ENCODE results near the gene NT5C1B.
A peak's percentile ranks its signal among the peaks of the same experiment; 100 is the strongest.

The NT5C1B gene

DNA sequence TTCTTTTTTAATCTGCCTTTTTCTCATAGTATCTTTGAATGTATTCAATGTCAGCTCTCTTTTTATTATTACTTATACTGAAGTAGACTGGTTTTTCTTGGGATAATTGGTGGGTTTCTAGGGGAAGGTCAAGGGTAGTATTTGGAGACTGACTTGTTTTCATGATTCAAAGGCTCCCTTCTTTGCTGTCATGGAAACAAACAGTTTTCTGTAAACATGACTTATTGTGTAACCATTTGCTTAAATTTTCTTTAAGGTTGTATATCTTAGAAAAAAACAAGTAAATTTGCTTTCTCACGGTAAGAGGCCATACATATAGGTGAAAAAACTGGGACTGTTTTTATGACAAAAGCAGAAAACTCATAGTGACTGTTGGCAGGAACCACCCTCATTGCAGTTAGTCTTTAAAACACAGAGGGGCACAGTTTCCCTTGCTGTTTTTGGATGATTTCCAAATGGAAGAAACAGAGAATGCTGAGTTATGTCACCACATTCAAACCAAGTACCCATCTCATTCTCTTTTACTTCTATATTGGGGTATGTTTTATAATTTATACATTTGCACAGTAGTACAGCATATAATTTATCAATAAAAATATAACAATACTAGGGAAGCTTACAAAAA is 23.1 kb downstream of the NT5C1B start:
- TF ChIP-seq, protein P1, sequence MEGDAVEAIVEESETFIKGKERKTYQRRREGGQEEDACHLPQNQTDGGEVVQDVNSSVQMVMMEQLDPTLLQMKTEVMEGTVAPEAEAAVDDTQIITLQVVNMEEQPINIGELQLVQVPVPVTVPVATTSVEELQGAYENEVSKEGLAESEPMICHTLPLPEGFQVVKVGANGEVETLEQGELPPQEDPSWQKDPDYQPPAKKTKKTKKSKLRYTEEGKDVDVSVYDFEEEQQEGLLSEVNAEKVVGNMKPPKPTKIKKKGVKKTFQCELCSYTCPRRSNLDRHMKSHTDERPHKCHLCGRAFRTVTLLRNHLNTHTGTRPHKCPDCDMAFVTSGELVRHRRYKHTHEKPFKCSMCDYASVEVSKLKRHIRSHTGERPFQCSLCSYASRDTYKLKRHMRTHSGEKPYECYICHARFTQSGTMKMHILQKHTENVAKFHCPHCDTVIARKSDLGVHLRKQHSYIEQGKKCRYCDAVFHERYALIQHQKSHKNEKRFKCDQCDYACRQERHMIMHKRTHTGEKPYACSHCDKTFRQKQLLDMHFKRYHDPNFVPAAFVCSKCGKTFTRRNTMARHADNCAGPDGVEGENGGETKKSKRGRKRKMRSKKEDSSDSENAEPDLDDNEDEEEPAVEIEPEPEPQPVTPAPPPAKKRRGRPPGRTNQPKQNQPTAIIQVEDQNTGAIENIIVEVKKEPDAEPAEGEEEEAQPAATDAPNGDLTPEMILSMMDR (IDR thresholded peaks at IDR 0.05; ENCODE audit: low read depth, low read length), result no peak
- no peak for DNase-seq (ENCODE audit: extremely low read depth, low read depth)

DNA sequence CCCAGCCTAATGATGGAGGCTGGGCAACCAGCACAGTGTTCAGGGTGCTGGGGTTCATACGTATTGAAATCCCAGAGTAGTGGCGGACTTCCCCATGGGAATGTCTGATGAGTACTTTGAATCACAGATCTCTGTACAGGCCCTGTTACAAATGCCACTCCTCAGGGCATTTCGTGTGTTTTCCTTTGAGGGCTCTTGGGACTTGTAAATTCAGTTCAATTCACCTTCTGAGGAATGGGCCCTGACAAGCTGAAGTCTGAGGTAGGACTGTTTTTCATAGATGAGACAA is 28.6 kb downstream of the NT5C1B start:
- TF ChIP-seq, protein P1 (IDR thresholded peaks at IDR 0.05; ENCODE audit: low read depth, low read length), result no peak
- DNase-seq (ENCODE audit: extremely low read depth, low read depth), result no peak

DNA sequence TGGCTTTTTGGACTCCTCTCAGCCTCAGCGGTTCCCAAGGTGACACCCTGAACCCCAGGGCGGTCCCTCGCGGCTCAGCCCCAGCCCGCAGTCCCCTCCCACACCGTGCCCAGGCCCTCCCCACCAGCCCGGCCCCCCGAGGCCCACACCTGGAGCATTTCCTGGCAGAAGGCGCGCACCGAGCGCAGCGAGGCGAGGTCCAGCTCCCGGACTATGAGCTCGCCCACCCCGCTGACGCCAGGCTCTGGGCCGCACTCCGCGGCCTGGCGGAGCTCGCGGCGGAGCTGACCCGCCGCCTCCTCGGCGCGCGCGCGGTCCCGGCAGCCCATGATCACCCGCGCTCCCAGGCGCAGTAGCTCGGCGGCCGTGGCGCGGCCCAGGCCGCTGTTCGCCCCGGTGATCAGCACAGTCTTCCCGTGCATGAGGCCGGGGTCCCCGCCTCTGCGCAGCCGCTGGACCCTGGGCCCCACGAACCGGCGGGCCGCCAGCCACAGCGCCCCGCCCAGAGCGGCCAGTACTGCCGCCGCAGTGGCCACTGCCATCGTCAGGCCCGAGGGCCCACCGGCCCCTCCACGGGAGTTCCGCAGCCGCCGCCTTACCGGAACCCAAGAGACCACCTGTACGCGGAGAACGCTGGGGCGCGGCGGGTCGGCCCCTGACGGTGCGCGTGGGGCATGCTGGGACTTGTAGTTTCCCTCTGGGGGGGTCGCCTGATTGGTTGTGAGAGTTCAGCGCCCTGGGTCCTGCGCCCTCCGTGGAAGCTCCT is 29.2 kb downstream of the NT5C1B start, which contains the start of gene RDH14:
TSS of gene RDH14 (minus strand) at position 623 of the 766 bp plus-strand sequence. CDS start at position 542, 81 bp downstream.
- DNase-seq (ENCODE audit: extremely low read depth, low read depth), result peak; percentile 75
- TF ChIP-seq, protein P1 (IDR thresholded peaks at IDR 0.05; ENCODE audit: low read depth, low read length), result no peak

DNA sequence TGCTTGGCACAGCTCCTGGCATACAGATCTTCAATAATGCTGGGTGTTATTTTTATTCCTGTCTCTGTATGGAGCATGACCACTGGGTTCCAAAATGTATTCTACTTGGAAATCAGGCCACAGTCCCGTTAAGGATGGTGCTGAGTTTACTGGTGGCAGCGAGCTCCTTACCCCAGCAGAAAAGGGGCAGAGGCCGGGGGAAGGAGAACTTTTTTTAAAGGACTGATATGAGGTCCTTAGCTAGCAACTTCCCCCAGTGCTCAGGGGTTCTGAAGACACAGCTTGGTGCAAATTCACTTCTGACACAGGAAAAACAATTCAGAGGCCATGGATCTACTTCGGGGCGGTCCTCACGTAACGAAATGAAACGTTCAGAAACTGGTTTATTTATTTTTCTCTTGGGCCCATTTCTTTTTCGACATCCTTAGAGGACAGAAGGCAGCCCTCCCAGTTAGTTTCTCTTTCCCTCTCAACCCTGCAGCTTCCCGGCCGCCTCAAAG is 29.8 kb downstream of the NT5C1B start:
- TF ChIP-seq, protein P1 (IDR thresholded peaks at IDR 0.05; ENCODE audit: low read depth, low read length), result no peak
- no peak for DNase-seq (ENCODE audit: extremely low read depth, low read depth)

DNA sequence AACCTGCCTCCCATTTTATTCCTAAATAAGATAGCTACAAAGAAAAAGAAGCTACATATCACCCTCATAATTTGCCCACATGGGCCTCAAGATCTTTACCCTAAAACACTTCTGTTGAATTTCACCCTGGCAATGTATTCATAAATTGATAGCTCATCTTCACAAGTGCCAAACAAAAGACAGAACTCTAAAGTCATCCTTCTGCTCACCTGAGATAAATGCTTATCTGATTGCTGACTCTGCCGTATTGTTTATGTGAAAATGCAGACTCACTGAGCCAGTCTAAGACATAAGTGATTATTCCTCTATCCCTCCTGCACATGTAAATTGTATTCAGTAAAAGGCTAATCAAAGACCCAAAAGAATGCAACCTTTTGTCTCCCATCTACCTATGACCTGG is 30.9 kb downstream of the NT5C1B start:
- no peak for DNase-seq (ENCODE audit: extremely low read depth, low read depth)
- TF ChIP-seq, protein P1 (IDR thresholded peaks at IDR 0.05; ENCODE audit: low read depth, low read length), result no peak

- no peak for DNase-seq (ENCODE audit: extremely low read depth, low read depth)
- TF ChIP-seq, protein P1 (IDR thresholded peaks at IDR 0.05; ENCODE audit: low read depth, low read length), result no peak
Measured at GRCh38 chr2:18557121-18557520, 32.2 kb downstream of the NT5C1B start.

GRCh38 chr2:18552351-18553077 is 36.9 kb downstream of the NT5C1B start:
- no peak for DNase-seq (ENCODE audit: extremely low read depth, low read depth)
- TF ChIP-seq, protein P1 (IDR thresholded peaks at IDR 0.05; ENCODE audit: low read depth, low read length), result no peak

All from AG09319 (cell line).